Cardiac muscle cell (in vitro differentiated cells and primary cell): ENCODE results near the gene INS. TPM values are rescaled to one million over a fixed set of nuclear protein-coding genes. Genes with fewer than 3 reads are reported as not detected.

Experiments used
- DNase-seq, 2 donors: peaks; one replicate each; pipeline versions ENCODE4 v3.0.0 to v3.0.0-alpha.2; 2010 to 2017; ENCODE audit warnings: low read depth in 1 of 2, low spot score in 1 of 2
- H3K27ac ChIP-seq: fragments of 200-600 bp; sonication (generic); 2 replicates; pipeline ENCODE4 v1.5.1; 2016
- H3K27me3 ChIP-seq: fragments of 200-600 bp; sonication (generic); 2 replicates; pipeline ENCODE4 v1.6.0; 2016; ENCODE audit warnings: control low read depth
- H3K36me3 ChIP-seq: fragments of 200-600 bp; sonication (generic); 2 replicates; pipeline ENCODE4 v1.5.1; 2016; ENCODE audit warnings: control low read depth
- H3K4me1 ChIP-seq: fragments of 200-600 bp; sonication (generic); 2 replicates; pipeline ENCODE4 v1.8.1; 2017; ENCODE audit warnings: low read depth, mild to moderate bottlenecking, mixed run types
- H3K4me3 ChIP-seq: fragments of 200-600 bp; sonication (generic); 2 replicates; pipeline ENCODE4 v1.5.1; 2016; ENCODE audit warnings: mild to moderate bottlenecking
- H3K9me3 ChIP-seq: fragments of 200-600 bp; sonication (generic); 2 replicates; pipeline ENCODE4 v1.5.1; 2017; ENCODE audit warnings: low read depth, mild to moderate bottlenecking, control low read depth
- CTCF ChIP-seq: IDR thresholded peaks from 2 replicates; pipeline ENCODE4 v1.5.1; 2012; ENCODE audit warnings: low read depth, mild to moderate bottlenecking, low read length
- polyA plus RNA-seq: library from polyadenylated mRNA; unstranded; fragments of >200 nt; fragmentation: Nextera tagmentation; extraction: Ambion mirVana; gene quantifications from 2 replicates; pipeline ENCODE4 v1.2.1, GENCODE V29; 2016
- total RNA-seq: library from RNA; depleted of rRNA; stranded (reverse); fragments of >200 nt; gene quantifications from 2 replicates; pipeline ENCODE4 v1.2.3, GENCODE V29; 2016

The INS gene
- total and polyA plus RNA-seq, 2 experiments from 2014 or later = not detected

- Histone ChIP-seq H3K4me3 (no peak overlapping the region), H3K9me3 (no peaks in the 10 kb centered on the region), H3K4me1 (no peaks in the 10 kb centered on the region), H3K36me3 (no peaks in the 10 kb centered on the region), H3K27ac (no peak overlapping the region), H3K27me3 (no peaks in the 10 kb centered on the region)
- TF ChIP-seq CTCF = no peak
- DNase-seq = peak in 1 of 2 donors; percentile 33
Observed at GRCh38 chr11:2122222-2122906, 38.6 kb downstream of the INS start.

- DNase-seq = no peak
- no peaks in the 10 kb centered on the region for H3K4me1 ChIP-seq
- H3K27ac ChIP-seq = no peak overlapping the region
Observed at GRCh38 chr11:2121227-2122130, 39.5 kb downstream of the INS start.

GRCh38 chr11:2120359-2121100, 40.5 kb downstream of the INS start:
- TF ChIP-seq CTCF = no peak
- H3K27me3 ChIP-seq = no peaks in the 10 kb centered on the region
- H3K9me3 ChIP-seq = no peaks in the 10 kb centered on the region
- no peak overlapping the region for H3K4me3 ChIP-seq
- peak in 1 of 2 donors; percentile 62 for DNase-seq
- H3K27ac ChIP-seq = no peak overlapping the region
- H3K4me1 ChIP-seq = no peaks in the 10 kb centered on the region
- no peaks in the 10 kb centered on the region for H3K36me3 ChIP-seq

More at GRCh38 chr11:2121227-2122130, 39.5 kb downstream of the INS start:
- no peaks in the 10 kb centered on the region for H3K36me3 ChIP-seq
- no peak overlapping the region for H3K4me3 ChIP-seq
- TF ChIP-seq CTCF = no peak
- H3K27me3 ChIP-seq = no peaks in the 10 kb centered on the region
- H3K9me3 ChIP-seq = no peaks in the 10 kb centered on the region

GRCh38 chr11:2118677-2119076, 42.3 kb downstream of the INS start:
- no peak for TF ChIP-seq CTCF
- Histone ChIP-seq H3K9me3 (no peaks in the 10 kb centered on the region), H3K4me3 (no peak overlapping the region), H3K36me3 (no peaks in the 10 kb centered on the region), H3K4me1 (no peaks in the 10 kb centered on the region), H3K27ac (no peak overlapping the region), H3K27me3 (no peaks in the 10 kb centered on the region)
- DNase-seq = no peak

- no peak for DNase-seq
- H3K36me3 ChIP-seq = no peaks in the 10 kb centered on the region
- no peak overlapping the region for H3K4me3 ChIP-seq
- no peak for TF ChIP-seq CTCF
- no peaks in the 10 kb centered on the region for H3K9me3 ChIP-seq
- H3K27me3 ChIP-seq = no peaks in the 10 kb centered on the region
- no peaks in the 10 kb centered on the region for H3K4me1 ChIP-seq
- no peak overlapping the region for H3K27ac ChIP-seq
Observed at GRCh38 chr11:2116680-2117079, 44.3 kb downstream of the INS start.
